Measurements from ENCODE around the gene TNP2.
"Not testable (repeated sequence)": the region's sequence is repeated elsewhere in the genome, so short reads cannot be mapped to it uniquely, and the experiment has no call there.

Gene TNP2

GRCh38 chr16:11299865-11300559 lies 30.9 kb upstream of the TNP2 start:
- no peak for DNase-seq

- DNase-seq: not testable (repeated sequence)
Observed at GRCh38 chr16:11298950-11299547, 29.9 kb upstream of the TNP2 start.

DNA sequence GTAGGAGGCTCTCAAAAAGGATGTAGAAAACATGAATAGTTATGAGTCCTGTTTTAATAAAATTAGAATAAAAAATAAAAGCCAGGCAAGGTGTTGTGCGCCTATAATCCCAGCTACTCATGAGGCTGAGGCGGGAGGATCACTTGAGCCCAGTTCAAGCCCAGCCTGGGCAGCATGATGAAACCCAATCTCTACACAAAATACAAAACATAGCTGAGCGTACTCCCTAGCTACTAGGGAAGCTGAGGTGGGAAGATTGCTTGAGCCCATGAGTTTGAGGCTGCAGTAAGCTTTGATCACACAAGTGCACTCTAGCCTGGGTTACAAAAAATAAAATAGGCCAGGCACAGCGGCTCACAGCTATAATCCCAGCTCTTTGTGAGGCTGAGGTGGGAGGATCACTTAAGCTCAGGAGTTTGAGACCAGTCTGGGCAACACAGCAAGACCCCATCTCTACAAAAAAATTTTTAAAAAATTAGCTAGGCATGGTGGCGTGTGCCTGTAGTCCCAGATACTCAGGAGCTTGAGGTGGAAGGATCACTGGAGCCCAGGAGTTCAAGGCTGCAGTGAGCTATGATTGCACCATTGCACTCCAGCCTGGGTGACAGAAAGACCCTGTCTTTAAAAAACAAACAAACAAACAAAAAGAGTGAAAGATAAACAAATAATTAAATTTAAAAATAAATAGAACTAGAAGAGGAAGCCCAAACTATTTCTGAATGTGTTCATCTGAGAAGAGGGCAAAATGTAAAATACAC lies 29.2 kb upstream of the TNP2 start:
- no peak for DNase-seq

DNA sequence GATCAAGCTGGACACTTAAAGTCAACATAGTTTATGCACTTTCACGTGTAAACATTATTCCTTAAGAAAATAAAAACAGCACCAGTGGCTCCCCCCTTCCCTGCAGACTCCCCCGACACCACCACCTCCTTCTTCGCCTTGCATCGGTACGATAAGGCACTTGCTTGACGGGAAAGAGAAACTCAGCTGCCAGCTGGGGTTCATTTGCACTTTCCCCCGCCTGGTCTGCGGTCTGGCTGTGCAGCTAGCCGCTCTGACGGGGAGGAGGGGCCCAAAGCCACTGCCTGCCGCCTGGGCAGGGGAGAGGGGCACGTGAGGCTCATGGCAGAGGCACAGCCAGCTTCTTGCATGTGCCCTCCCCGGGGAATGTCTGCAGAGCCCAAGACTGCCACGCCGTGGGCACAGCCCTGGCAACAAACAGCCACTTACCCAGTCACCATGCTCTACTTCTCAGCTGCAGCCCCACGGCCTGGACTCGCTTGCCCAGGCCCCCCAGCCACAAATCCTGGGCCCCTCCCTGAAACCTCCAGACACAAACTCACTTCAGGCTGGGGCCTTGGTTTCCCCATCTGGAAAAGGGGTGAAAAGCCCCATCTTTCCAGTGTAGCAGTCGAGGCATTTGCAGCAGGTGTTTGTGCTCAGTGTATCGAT lies 28.5 kb upstream of the TNP2 start:
- DNase-seq: peak; percentile 68 to 88 (median 78)

DNA sequence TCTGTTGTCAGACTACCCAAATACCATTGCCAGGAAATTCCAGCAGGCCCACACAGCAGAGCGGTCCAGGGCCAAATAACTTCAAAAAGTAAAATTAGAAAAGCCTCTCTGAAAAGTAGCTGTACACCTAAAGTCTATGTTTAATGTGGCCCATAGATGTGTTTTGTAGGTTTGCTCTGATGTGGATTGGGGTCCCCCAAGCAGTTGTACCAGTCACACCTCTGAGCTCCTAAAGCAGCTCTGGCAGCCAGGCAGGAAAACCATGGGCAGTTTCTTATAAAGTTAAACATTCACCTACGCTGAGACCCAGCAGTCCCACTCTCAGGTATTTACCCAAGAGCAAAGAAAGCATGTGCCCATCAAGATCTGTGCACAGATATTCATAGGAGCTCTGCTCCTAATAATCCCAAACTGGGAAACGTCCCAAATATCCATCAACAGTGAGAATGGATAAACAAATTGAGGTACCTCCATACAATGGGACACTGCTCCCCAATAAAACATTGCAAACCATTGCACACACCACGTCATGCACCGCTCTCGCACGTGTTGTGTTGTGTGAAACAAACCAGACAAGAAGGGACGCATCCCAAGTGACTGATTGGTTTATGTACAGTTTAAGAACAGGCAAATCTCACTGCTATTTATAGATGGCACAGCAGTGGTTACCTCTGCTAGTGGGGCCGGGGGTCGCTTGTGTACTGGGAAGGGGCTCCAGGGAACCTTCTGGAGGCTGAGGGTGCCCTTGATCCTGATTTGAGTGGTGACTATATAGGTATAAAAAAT lies 27.8 kb upstream of the TNP2 start:
- DNase-seq: no peak

- no peak for DNase-seq
Observed at GRCh38 chr16:11296351-11296705, 27.2 kb upstream of the TNP2 start.

- no peak for DNase-seq
Observed at GRCh38 chr16:11295672-11296071, 26.5 kb upstream of the TNP2 start.

DNA sequence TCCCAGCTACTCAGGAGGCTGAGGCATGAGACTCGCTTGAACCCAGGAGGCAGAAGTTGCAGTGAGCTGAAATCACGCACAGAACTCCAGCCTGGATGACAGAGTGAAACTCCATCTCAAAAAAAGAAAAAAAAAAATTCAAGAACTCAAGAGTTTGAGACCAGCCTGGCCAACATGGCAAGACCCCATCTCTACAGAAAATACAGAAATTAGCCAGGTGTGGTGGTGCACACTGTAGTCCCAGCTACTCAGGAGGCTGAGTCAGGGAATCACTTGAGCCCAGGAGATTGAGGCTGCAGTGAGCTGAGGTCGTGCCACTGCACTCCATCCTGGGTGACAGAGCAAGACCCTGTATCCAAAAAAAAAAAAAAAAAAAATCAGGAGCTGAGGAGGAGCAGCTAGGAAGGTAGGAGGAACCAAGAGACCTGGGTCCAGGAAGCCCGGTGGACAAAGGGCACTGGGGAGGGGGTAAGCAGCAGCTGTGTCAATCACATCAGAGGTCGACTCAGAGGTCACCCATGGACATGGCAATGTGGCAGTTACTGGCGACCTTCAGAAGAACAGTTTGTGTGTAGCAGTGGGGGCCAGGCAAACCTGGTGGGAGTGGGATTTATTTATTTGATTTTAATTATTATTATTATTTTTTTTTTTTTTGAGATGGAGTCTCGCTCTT lies 23.1 kb upstream of the TNP2 start:
- DNase-seq: no peak

DNA sequence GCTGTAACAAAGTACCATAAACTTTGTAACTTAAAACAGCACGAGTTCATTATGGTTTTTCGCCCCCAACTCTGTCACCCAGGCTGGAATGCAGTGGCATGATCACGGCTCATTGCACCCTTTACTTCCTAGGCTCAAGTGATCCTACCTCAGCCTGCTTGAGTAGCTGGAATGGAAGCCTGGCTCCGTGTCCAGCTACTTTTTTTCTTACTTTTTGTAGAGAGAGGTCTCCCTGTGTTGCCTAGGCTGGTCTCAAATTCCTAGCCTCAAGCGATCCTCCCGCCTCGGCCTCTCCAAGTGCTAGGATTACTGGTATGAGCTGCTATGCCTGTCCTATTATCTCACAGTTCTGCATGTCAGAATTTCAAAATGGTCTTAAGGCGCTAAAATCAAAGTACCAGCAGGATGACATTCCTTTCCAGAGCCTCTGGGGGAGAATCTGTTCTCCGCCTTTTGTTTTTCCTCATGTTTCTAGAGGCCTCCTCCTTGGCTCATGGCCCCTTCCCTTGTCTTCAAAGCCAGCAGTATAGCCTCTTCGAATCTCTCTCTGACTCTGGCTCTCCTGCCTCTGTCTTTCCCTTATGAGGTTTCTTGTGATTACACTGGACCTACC lies 22.1 kb upstream of the TNP2 start:
- DNase-seq: no peak

- DNase-seq: peak in 1 of 4 experiments; percentile 23
Observed at GRCh38 chr16:11290102-11290893, 21.2 kb upstream of the TNP2 start.

GRCh38 chr16:11289696-11290095 lies 20.6 kb upstream of the TNP2 start:
- peak; percentile 26 to 69 (median 63) for DNase-seq

DNA sequence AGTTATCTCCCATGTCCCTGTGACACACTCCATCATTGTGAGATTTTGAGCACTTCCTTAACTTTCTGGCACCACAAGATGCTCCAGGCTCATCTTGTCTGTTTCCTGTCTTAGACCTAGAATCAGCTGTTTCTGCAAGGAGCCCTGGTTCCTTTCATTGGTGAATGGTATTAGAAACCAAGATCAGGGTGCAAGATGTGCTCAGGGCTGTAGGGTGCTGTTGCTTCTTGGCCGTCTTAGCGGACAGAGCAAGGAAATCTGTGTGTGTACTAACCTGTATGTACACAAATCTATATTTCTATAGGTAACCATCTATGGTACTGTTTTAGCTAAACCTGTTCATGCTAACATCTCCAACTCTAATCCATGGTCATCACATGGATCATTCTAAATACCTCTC lies 20.1 kb upstream of the TNP2 start:
- no peak for DNase-seq

GRCh38 chr16:11285842-11286241 lies 16.7 kb upstream of the TNP2 start:
- no peak for DNase-seq

- peak; percentile 58 to 75 (median 68) for DNase-seq
Observed at GRCh38 chr16:11283820-11284248, 14.7 kb upstream of the TNP2 start.

GRCh38 chr16:11280616-11281522 lies 11.7 kb upstream of the TNP2 start, which contains the start of gene PRM1:
Gene PRM1, minus strand, starts transcription at chr16:11281330. Its CDS starts 92 bp downstream, at chr16:11281238.
- no peak for DNase-seq

DNA sequence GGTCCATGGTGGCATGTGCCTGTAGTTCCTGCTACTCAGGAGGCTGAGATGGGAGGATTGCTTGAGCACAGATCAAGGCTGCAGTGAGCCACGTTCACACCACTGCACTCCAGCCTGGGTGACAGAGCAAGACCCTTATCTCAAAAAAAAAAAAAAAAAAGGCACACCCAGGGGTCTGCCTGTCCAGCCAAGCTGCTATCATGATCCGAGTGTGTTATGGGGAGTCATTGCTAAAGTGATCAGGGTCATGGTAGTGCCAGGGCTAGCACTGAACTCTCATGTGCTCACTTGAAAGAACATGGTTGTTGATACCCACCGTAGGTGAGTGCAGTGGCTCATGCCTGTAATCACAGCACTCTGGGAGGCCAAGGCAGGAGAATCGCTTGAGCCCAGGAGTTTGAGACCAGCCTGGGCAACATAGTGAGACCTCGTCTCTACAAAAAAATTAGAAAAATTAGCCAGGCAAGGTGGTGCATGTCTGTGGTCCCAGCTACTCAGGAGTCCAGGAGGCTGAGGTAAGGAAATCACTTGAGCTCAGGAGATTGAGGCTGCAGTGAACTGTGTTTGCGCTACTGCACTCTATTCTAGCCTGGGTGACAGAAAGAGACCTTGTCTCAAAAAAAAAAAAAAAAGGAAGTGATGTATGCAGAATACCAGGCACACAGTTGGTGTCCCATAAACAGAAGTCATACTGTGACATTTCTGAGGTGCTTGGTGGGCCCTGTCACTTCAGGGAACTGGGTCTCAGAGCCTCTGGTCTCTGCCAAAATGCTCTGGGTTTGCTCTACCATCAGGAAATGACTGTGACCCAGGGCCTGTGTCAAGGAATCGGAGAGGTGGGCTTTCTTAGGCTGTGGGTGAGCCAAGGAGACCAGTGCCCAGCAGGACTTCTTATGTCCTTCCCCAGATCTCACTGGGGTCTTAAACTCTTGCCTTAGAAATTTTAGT lies 9.8 kb upstream of the TNP2 start:
- DNase-seq: peak in 3 of 4 experiments; percentile 32 to 52 (median 50)

DNA sequence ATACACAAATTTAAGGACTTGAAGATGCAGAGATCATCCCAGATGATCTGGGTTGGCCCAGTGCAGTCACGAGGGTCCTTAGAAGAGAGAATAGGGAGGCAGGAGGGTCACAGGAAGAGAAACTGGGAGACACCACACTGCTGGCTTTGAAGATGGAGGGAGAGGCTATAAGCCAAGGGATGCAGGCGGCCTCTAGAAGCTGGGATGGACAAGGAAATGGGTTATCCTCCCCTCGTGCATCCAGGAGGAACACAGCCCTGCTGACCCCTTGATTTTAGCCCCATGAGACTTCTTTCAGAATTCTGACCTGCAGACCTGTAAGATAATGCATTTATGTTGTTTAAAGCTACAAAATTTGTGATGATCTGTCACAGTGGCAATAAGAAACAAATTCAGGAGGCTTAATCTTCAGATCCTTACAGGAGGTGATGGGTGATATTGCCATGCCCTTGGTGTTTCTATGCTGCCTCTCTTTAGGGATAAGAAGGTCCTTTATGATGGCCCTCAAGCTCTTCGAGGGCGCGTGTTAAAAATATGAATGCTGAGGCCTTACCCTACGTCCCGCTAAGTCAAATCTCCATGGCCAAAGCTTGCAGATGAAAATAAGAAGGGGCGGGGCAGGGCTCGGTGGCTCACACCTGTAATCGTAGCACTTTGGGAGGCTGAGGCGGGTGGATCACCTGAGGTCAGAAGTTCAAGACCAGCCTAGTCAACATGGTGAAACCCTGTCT lies 8.6 kb upstream of the TNP2 start:
- no peak for DNase-seq

All from suppressor macrophage (primary cell).